ENCODE data around the gene CEP131. TPM values are rescaled to one million over a fixed set of nuclear protein-coding genes. Genes with fewer than 3 reads are reported as not detected.

The CEP131 gene
- polyA plus RNA-seq, 1 donor from 2014 or later: 21.3 TPM

DNA sequence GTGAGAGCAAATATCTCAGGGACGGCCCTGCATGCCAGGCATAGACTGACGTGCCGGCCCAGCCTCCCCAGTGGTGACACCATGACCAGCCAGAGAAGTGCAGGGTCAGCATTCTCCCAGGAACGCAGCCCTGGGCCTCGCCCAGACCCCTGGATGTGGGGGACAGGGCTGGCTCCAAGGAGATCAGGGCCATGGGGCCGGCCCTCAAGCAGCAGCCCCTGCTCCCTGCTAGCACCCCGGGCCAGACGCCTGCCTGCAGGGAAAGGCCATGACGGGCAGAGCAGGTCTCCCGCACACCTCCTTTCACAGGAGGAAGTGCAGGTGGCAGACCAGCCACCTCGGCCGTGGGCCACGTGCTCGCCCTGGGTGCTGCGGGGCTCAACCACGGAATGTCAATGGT, 25.9 kb upstream of the CEP131 start:
- Histone ChIP-seq H3K9me3 (ENCODE audit: low read length) (no peaks in the 10 kb centered on the region), H3K27ac (ENCODE audit: low read length) (no peak overlapping the region), H3K9ac (ENCODE audit: low read length) (no peak overlapping the region), H3K9me2 (ENCODE audit: insufficient read depth, low read length) (no peaks in the 10 kb centered on the region), H4K20me1 (ENCODE audit: insufficient read depth) (no peaks in the 10 kb centered on the region), H3K36me3 (ENCODE audit: insufficient read depth, low read length) (no peaks in the 10 kb centered on the region), H3K4me3 (ENCODE audit: low read length) (no peak overlapping the region), H3K27me3 (ENCODE audit: insufficient read depth, low read depth, low read length) (no peaks in the 10 kb centered on the region), H3K4me2 (ENCODE audit: low read length) (no peak overlapping the region), H3K79me2 (replicated peaks; ENCODE audit: insufficient read depth, low read length) (no peaks in the 10 kb centered on the region), H3F3A (ENCODE audit: insufficient read depth, low read length, poor library complexity, severe bottlenecking) (no peaks in the 10 kb centered on the region), H2AFZ (ENCODE audit: low read depth, low read length) (no peak overlapping the region)
- TF ChIP-seq CTCF (IDR thresholded peaks at IDR 0.05; ENCODE audit: poor library complexity, severe bottlenecking): no peak
- no peak for TF ChIP-seq SMC3 (conservative IDR thresholded peaks at IDR 0.05; ENCODE audit: poor library complexity)
- TF ChIP-seq EZH2 (IDR thresholded peaks at IDR 0.05; ENCODE audit: borderline replicate concordance, insufficient read depth, low read length, poor library complexity, severe bottlenecking): no peak
- TF ChIP-seq EP300 (conservative IDR thresholded peaks at IDR 0.05; ENCODE audit: poor library complexity, severe bottlenecking): no peak
- TF ChIP-seq MXI1 (conservative IDR thresholded peaks at IDR 0.05; ENCODE audit: poor library complexity, severe bottlenecking): no peak

DNA sequence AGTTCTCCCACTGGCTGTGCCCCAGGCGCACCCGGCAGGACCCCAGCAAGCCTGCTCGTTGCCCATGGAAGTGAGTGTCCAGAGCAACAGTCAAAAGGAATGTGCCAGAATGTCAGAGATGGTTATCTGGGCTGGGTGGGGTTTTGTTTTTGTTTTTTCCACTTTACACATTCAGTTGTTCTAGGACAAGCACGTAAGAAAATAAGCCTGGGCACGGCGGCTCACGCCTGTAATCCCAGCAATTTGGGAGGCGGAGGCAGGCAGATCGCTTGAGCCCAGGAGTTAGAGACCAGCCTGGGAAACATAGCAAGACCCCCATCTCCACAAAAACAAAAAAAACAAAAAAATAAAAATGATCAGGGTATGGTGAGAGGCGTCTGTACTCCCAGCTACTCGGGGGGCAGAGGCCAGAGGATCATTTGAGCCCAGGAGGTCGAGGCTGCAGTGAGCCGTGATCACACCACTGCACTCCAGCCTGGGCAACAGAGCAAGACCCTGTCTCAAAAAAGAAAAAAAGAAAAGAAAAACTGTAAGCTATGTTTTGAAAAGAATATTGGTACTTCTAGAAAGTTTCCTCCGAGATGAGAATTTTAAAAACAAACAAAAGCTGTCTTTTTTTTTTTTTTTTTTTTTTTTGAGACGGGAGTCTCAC, 24.7 kb upstream of the CEP131 start:
- H3K27ac ChIP-seq (ENCODE audit: low read length): no peak overlapping the region
- H3K36me3 ChIP-seq (ENCODE audit: insufficient read depth, low read length): no peaks in the 10 kb centered on the region
- H3K9me3 ChIP-seq (ENCODE audit: low read length): no peaks in the 10 kb centered on the region
- H2AFZ ChIP-seq (ENCODE audit: low read depth, low read length): no peak overlapping the region
- no peaks in the 10 kb centered on the region for H4K20me1 ChIP-seq (ENCODE audit: insufficient read depth)
- no peaks in the 10 kb centered on the region for H3K9me2 ChIP-seq (ENCODE audit: insufficient read depth, low read length)
- no peak overlapping the region for H3K4me2 ChIP-seq (ENCODE audit: low read length)
- TF ChIP-seq RAD21 (conservative IDR thresholded peaks at IDR 0.05) (no peak), EZH2 (IDR thresholded peaks at IDR 0.05; ENCODE audit: borderline replicate concordance, insufficient read depth, low read length, poor library complexity, severe bottlenecking) (no peak), SMC3 (conservative IDR thresholded peaks at IDR 0.05; ENCODE audit: poor library complexity) (no peak), POLR2AphosphoS5 (IDR thresholded peaks at IDR 0.05) (no peak), CTCF (IDR thresholded peaks at IDR 0.05; ENCODE audit: poor library complexity, severe bottlenecking) (no peak), EP300 (conservative IDR thresholded peaks at IDR 0.05; ENCODE audit: poor library complexity, severe bottlenecking) (no peak), MXI1 (conservative IDR thresholded peaks at IDR 0.05; ENCODE audit: poor library complexity, severe bottlenecking) (no peak), TAF1 (IDR thresholded peaks at IDR 0.05; ENCODE audit: low read depth) (no peak), REST (IDR thresholded peaks at IDR 0.05; ENCODE audit: borderline replicate concordance) (no peak)
- H3K27me3 ChIP-seq (ENCODE audit: insufficient read depth, low read depth, low read length): no peaks in the 10 kb centered on the region
- H3K4me3 ChIP-seq (ENCODE audit: low read length): no peak overlapping the region
- no peaks in the 10 kb centered on the region for H3K79me2 ChIP-seq (replicated peaks; ENCODE audit: insufficient read depth, low read length)
- no peaks in the 10 kb centered on the region for H3F3A ChIP-seq (ENCODE audit: insufficient read depth, low read length, poor library complexity, severe bottlenecking)
- no peak overlapping the region for H3K9ac ChIP-seq (ENCODE audit: low read length)
